ENCODE measurements around the gene NPAP1.
A peak's percentile ranks its signal among the peaks of the same experiment; 100 is the strongest.
"Not testable (repeated sequence)": the region's sequence is repeated elsewhere in the genome, so short reads cannot be mapped to it uniquely, and the experiment has no call there.

NPAP1 gene

GRCh38 chr15:24675332-24676144 lies at the start of gene NPAP1:
Gene NPAP1, plus strand, starts transcription at chr15:24675775. Its CDS starts 93 bp downstream, at chr15:24675868.
- TF ChIP-seq ZFX (IDR thresholded peaks at IDR 0.05), result no peak
- no peak for TF ChIP-seq CTCF (conservative IDR thresholded peaks at IDR 0.05)
- H3K27ac ChIP-seq, result no peak within 1 kb of the TSS

GRCh38 chr15:24627443-24627842 lies 48.1 kb upstream of the NPAP1 start:
- H3K27ac ChIP-seq, result no peak overlapping the region
- no peak for TF ChIP-seq ZFX (IDR thresholded peaks at IDR 0.05)
- TF ChIP-seq CTCF (conservative IDR thresholded peaks at IDR 0.05), result no peak

- TF ChIP-seq CTCF (conservative IDR thresholded peaks at IDR 0.05) (no peak), ZFX (IDR thresholded peaks at IDR 0.05) (no peak)
- no peak overlapping the region for H3K27ac ChIP-seq
Observed at GRCh38 chr15:24633082-24633481, 42.5 kb upstream of the NPAP1 start.

GRCh38 chr15:24639412-24639811 lies 36.2 kb upstream of the NPAP1 start:
- not testable (repeated sequence) for H3K27ac ChIP-seq

GRCh38 chr15:24645627-24646026 lies 29.9 kb upstream of the NPAP1 start:
- no peak overlapping the region for H3K27ac ChIP-seq
- TF ChIP-seq CTCF (conservative IDR thresholded peaks at IDR 0.05) (no peak), ZFX (IDR thresholded peaks at IDR 0.05) (no peak)

GRCh38 chr15:24659622-24660021 lies 16.0 kb upstream of the NPAP1 start:
- TF ChIP-seq CTCF (conservative IDR thresholded peaks at IDR 0.05) (no peak), ZFX (IDR thresholded peaks at IDR 0.05) (no peak)
- no peak overlapping the region for H3K27ac ChIP-seq

- H3K27ac ChIP-seq, result no peak overlapping the region
- no peak for TF ChIP-seq CTCF (conservative IDR thresholded peaks at IDR 0.05)
- TF ChIP-seq ZFX (IDR thresholded peaks at IDR 0.05), result no peak
Observed at GRCh38 chr15:24662991-24663390, 12.6 kb upstream of the NPAP1 start.

- TF ChIP-seq CTCF (conservative IDR thresholded peaks at IDR 0.05) (peak; percentile 12; the same call in 1 of the 2 replicates), ZFX (IDR thresholded peaks at IDR 0.05) (no peak)
Observed at GRCh38 chr15:24676431-24676830, 856 bp downstream of the NPAP1 start.

More at GRCh38 chr15:24676431-24676830, 856 bp downstream of the NPAP1 start:
- H3K27ac ChIP-seq, result no peak overlapping the region
